NCI-H82 treated with DMSO at 0.1 percent for 48 hours (cell line): ENCODE data around the gene TEAD3.
"Not testable (repeated sequence)": the region's sequence is repeated elsewhere in the genome, so short reads cannot be mapped to it uniquely, and the experiment has no call there.

Experiments used
- DNase-seq: peaks from one replicate; lab custom pipeline; 2025; ENCODE audit not compliant: unreplicated experiment; lab: John Stamatoyannopoulos, UW

TEAD3 gene

DNA sequence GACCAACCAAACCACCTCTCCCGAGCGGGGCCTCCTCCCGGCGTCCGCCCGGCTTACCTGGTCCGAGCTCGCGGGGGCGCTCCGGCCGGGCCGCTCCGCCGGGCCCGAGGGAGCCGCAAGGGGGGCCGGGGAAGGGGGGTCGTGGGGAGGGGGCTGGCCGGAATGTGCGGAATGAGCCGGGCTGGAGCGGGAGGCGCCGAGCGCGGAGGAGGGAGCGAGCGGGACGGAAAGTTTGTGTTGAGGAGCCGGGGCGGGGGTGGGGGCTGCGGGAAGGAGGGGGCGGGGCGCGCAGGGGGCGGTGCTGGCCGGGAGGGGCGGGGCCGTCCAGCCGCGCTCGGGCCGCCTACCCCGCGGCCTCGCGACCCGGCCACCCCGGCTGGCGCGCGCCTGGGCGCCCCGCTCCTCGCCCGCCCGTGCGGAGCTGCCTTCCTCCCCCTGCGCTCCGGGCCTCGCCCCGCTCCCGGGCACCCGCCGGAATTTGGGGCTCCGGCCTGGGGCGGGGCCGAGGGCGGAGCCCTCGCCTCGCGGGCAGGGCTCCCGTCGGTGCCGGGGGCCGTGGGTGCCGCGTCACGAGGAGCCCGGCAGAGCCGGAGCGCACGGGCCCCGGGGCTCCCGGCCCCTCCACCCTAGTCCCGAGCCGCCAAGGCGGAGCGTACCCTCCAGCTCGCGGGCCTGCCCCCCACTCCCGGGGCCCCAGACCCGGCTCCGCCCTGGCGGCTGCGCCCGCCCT, at the start of gene TEAD3:
Gene TEAD3, minus strand, starts transcription at position 239 of the 730 bp plus-strand sequence.
- DNase-seq = no peak

DNA sequence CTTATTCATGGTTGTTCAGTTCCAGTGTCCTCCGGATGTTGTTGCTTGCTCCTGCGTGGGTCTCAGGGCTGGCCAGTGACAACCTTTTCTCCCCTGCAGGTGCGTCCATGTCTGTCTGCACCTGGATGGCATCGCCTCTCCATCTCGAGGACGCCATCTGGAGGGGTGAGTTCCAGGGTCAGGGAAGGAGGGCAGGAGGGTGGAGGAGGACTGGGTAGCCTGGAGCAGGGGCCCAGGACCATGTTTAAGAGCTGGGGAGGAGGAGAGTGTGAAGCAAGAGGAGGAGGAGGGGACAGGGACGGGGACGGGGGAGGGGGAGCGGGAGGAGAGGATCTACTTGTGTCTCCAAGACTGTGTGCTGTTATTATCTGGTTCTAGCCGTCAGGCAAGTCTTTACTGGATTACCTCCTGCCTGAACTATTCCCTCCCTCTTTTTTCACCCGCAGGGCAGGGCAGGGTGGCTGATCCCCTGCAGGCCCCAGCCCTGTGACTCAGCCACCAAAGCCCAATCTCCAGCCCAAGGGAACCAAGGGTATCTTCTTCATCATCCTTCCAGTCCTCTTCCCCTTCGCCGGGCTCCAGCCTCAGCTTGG, 48.0 kb upstream of the TEAD3 start:
- peak; percentile 92 for DNase-seq

DNA sequence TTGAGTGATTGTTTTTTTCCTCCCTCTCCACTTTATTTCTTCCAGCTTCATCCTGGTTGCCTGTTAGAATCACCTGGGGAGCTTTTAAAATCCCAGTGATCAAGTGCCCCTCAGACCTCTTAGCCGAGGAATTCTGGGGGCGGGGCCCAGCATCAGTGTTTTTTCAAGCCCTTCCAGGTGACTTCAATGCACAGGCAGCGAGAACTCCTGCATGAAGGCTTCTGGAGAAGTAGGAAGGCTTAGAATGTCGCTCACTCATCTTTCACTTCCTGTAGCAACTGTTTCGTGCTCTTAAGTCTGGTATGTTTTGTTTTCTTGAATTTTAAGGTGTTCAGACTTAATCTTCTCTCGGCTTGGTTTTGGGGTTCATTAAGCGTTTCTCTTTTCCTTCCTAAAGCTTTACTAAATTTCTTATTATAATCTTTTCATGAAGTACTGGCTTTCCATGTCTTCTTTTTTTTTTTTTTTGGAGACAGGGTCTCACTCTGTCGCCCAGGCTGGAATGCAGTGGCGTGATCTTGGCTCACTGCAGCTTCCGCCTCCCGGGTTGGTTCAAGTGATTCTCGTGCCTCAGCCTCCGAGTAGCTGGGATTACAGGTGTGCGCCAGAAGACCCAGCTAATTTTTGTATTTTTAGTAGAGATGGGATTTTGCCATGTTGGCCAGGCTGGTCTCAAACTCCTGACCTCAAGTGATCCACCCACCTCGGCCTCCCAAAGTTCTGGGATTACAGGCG, 46.7 kb upstream of the TEAD3 start:
- DNase-seq = no peak

DNA sequence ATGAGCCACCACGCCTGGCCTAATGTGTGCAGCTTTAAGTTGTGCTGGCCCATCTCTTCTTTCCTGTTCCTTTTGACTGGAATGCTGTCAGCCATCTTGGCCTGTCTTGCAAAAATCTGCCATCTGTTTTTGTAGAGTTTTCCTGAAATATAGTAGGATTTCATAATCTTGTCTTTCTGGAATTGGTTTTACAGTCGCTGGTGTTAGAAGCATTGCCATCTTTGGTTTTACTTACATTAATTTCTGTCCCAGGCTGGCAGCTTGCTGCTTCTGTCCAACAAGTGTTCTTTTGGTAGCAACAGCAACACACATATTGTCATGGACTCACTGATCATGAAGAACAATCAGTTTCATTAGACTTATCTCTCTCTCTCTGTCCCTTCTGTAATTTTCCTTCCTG, 45.0 kb upstream of the TEAD3 start:
- DNase-seq = no peak

DNA sequence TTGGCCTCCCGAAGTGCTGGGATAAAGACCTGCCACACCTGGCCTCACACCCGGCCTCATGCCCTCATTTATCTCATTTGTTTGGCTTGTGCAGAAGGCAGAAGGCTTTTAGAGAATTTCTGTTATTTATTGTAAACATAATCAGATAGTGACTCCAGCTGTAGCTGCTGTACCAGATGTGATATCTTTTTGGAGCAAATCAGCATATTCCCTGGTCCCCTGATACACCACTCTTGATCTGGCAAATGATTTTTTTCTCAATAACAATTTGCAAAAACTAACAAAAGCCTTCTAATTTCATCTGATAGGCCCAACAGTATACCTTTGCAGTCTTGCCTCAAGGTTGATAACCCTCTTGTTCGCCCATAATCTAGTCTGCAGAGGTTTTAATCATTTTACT, 42.3 kb upstream of the TEAD3 start:
- DNase-seq = no peak

DNA sequence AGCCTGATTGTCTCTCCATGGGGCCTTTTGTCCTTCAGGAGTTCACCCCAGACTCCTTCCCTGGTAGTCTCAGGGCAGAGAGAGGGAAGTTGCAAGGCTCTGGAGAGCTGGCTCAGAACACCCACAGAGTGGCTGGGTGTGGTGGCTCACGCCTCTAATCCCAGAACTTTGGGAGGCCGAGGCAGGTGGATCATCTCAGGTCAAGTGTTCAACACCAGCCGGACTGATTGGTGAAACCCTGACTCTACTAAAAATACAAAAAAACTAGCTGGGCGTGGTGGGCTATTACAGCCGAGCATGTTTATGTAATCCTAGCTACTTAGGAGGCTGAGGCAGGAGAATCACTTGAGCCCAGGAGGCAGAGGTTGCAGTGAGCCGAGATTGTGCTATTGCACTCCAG, 39.0 kb upstream of the TEAD3 start:
- not testable (repeated sequence) for DNase-seq

DNA sequence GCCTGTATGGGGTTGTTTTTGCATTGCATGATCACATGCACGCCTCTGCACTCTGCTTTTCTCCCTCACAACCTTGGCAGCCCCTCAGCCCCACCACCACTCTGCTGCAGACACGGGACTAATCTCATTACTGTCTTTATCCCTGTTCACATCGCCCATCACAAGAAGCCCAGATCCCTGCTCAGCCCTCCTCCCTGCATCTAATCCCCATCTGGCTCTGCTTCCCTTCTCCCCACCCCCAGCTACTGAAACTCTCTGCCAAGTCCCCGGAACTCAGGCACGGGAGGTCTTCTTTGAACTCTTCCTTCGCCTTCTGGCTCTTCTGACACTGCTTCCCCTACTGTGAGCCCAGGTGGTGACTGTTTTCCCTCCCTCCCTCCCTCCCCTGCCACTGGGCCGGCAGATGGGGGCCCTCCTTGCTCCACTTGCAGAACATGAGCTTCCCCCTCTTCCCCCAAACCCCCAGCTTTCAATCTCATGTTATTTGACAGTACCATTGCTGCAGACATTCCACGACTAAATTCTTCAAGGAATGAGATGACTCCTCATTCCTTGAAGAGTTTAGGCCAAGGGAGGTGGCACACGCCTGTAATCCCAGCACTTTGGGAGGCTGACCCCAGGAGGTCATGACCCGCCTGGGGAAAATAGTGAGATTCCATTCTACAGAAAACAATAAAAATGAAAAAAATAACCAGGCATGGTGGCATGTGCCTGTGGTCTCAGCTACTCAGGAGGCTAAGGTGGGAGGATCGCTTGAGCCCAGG, 37.7 kb upstream of the TEAD3 start:
- DNase-seq = peak; percentile 100

DNA sequence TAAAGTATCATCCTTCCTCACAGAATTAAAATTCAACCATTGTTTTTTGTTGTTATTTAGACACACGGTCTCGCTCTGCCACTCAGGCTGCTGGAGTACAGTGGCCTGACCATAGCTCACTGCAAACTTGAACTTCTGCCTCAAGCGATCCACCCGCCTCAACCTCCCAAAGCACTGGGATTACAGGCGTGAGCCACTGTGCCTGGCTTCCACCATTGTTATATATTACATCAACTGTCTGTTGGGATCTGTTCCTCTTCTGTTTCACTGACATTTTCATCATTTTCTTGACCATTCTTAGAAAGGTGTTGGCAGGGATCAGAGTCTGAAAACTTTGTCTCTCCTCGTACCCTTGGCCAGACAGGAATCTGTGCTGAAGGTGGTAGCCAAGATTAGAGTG, 37.1 kb upstream of the TEAD3 start:
- DNase-seq = no peak

DNA sequence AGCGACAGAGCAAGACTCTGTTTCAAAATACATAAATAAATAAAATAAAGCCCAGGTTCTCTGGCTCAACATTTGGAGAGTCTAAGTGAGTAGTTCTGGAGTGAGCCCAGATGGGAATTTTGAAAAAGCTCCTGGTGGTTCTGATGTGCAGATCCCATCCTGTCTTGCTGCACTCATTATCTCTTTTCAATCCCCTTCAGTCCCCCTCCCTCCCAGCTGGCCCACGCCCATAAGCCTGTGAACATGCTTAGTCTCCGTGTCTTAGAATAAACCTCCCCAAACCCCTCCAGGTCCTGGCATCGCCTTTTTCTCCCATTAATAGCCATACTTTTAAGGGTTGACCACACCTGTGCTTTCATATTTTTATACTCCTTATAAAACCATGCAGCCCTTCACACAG, 35.2 kb upstream of the TEAD3 start:
- DNase-seq = peak; percentile 75

DNA sequence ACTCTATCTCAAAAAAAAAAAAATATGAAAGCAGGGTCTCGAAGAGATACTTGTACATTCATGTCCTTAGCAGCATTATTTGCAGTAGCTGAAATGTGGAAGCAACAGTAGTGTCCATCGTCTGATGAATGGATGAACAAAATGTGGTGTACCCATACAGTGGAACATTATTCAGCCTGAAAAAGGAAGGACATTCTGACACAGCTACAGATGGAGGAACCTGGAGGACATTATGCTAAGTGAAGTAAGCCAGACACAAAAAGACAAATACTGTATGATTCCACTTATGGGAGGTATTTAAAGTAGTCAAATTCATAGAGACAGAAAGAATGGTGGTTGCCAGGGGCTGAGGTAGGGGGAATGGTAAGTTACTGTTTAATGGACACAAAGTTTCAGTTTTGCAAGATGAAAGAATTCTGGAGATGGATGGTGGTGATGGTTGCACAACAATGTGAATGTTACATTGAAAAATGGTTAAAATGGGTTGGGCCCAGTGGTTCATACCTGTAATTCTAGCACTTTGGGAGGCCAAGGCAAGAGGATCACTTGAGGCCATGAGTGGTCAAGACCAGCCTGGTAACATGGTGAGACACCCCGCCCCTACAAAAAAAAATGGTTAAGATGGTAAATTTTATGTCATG, 27.6 kb upstream of the TEAD3 start:
- DNase-seq = no peak

DNA sequence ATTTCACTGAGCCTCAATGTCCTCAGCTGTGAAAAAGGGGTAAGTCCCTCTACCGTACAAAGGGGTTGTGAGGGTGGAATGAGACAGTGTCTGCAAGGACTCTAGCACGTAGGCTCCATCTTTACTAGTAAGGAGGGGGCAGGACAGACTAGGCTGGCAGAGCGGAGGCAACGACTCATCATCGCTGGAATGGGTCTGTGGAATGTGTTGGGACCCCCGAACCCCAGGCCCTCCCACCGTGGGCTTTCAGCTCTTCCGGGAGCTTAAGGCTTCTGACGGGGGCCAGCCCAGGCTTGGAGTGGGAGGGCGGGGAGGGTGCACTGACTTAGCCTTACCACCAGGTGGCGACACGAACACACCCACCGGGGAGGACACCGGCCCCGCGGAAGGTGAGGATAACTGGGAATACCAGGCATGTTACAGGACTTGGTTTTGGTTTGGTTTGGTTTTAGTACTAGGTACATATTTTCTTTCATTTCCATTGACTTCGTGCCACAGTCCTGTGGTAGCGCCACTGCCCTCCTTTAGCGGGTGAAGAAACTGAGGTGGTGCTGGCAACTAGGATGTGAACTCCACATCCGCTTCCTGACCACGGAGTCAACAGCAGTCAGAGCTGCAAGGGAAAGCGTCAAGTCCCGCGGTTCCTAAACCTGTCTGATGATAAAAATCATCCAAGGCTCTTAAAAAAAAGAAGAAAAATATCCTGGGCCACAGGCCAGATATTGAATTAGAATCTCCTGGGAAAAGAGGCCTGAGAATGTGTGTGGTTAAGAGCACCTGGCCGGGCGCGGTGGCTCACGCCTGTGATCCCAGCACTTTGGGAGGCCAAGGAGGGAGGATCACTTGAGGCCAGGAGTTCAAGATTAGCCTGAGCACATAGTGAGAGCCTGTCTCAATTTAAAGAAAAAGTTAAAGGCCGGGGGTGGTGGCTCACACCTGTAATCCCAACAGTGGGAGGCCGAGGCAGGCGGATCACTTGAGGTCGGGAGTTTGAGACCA, 26.1 kb upstream of the TEAD3 start:
- peak; percentile 38 for DNase-seq

DNA sequence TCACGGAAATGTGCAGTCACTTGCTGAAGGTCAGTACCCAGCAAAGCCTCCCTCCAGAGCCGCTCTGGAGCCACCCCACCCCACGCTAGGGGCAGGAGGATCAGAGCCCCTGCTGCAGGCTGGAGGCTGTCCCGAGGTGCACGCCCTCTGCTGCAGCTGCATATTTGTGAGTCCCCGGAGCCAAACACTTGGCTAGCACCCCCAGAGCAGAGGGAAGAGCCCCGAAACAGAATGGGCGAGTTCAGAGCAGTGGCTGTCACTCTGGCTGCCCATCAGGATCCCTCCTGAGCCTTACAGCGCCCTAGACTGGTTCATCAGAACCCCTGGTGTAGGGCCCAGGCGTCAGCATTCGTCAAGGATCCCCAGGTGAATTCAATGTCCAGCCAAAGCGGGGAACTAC, 25.3 kb upstream of the TEAD3 start:
- no peak for DNase-seq

DNA sequence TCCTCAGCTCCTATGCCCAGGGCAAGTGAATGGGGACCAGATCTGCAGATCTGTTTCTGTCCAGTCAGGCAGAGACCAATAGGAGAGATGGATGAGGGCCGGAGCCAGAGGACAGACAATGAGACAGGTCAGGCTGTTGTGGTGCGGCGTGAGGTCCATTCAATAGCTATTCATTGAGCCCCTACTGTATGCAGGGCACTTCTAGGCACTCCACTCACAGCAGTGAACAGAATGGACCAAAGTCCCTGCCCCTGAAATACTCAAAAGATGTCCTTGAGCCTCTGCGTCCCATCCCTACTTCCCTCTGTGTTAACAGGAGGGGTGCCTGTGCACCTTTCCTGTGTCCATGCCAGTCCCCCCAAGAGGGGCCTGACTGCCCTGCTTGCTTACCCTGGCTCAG, 24.4 kb upstream of the TEAD3 start:
- no peak for DNase-seq

DNA sequence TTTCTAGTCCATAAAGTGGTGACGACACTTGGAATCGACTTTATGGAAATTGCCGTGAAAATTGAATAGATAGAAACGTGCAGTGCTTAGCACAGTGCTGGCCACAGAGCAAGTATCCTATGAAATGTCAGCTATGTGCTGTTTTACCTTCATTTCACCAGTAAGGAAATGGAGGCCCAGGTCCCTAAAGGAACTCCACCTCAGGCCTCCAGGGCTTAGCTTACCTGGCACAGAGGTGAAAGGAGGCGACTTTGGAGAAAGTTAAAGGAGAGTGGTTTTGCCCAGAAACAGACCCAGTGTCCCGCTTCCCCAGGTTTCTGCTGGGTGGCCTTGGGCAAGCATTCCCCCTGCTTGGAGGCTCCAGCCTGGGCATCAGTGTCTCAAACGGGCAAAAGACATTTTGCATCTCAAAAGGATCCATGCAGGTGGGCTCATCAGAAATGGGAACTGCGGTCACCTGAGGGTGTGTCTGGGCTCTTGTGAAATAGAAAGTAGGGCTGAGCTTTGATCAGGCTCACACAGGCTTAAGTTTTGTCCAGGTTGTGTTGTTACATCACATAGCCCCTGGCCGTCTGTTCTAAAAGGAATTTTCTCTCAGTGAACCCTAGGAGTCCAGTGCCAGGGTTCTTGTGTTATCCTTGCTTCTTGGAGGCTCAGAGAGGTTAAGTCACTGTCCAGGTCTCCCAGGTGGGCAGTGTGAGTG, 22.6 kb upstream of the TEAD3 start:
- no peak for DNase-seq

DNA sequence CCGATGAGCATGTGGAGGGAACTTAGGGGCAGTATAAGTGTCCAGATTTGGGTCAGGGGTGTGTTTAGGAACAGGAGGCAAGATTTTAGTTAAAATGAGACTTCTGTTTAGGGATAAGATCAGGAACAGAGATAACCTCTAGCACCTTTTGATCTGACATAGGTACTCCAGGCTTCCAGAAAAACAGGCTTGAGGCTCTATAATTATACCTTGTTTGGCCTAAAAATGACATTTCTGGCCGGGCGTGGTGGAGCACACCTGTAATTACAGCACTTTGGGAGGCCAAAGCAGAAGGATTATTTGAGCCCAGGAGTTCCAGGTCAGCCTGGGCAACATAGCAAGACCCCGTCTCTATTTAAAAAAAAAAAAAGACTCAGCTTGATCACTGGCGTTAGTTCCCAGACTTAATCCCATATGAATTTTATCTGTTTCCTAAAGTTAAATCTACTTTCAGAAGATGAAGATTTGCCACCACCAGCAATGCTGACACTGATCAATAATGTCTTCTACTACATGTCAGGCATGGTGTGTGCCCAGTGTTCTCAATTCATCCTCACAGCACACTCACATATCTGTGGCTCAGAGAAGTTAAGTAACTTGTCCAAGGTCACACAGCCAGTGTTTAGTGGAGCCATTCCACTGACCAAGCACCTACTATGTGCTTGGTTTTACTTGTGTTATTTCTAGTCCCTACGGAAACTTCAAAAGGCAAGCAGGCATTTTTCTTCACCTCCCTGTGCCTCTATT, 21.9 kb upstream of the TEAD3 start:
- no peak for DNase-seq

DNA sequence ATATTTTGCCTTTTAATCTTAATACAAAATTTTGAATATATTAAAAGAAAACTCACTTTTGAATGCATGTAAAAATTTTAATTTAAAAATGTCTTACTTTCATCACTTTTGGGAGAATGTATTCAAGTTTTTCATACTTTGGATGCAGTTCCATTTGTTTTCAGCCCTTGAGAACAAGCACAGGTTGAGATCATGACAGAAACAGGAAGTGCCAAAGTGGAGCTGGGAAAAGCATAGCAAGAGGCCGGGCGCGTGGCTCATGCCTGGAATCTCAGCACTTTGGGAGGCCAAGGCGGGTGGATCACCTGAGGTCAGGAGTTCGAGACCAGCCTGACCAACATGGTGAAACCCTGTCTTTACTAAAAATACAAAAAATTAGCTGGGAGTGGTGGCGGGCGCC, 21.1 kb upstream of the TEAD3 start:
- not testable (repeated sequence) for DNase-seq

DNA sequence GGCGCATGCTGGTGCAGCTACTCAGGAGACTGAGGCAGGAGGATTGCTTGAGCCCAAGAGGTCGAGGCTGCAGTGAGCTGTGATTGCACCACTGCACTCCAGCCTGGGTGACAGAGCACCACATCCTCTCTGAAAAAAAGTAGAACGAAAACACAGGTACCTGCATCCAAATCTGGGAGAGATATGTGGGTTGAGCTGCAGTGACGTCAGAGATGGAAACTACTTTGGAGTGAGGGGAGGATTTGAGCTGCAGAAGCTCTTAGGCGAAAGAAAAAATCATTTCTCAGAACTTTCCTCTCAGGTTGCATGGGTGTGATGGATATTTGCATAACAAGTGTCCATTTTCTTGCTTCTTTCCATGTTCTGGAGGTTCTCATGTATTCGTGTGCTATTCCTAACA, 19.8 kb upstream of the TEAD3 start:
- DNase-seq = no peak

DNA sequence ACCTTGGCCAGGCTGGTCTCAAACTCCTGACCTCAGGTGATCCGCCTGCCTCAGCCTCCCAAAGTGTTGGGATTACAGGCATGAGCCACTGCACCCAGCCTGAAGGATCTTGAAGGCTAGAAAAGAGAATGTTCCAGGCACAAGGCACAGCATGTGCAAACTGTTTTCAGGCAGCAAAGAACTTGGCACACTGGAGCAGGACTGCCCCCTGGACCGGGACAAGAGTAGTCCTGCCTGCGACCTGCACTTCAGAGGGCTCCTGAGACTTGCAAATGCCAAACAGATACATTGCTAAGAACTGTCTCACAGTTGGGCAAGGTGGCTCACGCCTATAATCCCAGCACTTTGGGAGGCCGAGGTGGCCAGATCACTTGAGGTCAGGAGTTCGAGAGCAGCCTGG, 19.1 kb upstream of the TEAD3 start:
- DNase-seq = not testable (repeated sequence)

DNA sequence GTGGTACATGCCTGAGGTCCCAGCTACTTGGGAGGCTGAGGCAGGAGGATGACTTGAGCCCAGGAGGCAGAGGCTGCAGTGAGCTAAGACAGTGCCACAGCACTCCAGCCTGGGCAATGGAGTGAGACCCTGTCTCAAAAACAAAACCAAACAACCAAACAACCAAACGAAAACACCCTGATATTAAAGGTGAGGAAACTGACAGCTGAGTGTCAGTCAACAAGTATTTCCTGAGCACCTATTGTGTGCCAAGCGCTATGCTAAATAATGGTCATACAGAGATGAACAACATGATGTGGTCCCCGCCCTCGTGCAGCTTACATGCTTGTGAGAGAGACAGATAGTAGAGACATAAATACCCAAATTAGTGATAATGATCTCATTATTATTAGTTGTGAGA, 17.7 kb upstream of the TEAD3 start:
- no peak for DNase-seq
